ENCODE data around the gene EPAS1. TPM values are rescaled to one million over a fixed set of nuclear protein-coding genes. Genes with fewer than 3 reads are reported as not detected.

Gene EPAS1
- polyA plus RNA-seq (2013, experiment 1 of 2; ENCODE audit: insufficient read length), result 57.6 TPM
- polyA plus RNA-seq (2013, experiment 2 of 2; ENCODE audit: insufficient read length), result 58.3 TPM

DNA sequence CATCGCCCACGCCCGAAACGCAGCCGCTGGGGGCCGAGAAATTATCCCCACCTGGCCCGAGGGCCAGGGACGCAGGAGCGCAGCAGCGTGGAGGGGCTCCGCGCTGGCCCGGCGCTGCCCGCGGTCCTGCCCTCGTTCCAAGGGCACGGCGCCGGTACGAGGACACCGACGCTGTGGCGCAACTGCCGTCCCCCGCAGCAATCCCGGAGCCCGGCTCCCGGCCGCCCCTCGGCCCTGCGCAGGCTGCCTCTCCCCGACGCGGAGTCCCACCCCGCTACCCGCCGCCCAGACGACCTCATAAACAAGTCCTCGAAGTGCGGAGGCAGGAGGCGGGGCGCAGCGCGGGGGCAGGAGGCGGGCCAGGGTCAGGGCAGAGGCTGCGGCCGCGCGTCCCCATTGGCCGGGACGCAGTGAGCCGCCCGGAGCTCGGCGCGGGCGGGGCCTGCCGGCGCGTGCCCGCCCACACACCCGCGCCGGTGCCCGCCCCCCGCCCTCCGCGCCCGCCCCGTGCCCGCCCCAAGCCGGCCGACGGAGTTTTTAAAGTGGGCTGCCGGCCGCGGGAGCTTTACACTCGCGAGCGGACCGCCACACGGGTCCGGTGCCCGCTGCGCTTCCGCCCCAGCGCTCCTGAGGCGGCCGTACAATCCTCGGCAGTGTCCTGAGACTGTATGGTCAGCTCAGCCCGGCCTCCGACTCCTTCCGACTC is at the start of gene EPAS1:
Gene EPAS1, plus strand, starts transcription at position 568 of the 706 bp plus-strand sequence. CDS start 505 bp downstream, outside the sequence.
- peak; percentile 79 for DNase-seq

DNA sequence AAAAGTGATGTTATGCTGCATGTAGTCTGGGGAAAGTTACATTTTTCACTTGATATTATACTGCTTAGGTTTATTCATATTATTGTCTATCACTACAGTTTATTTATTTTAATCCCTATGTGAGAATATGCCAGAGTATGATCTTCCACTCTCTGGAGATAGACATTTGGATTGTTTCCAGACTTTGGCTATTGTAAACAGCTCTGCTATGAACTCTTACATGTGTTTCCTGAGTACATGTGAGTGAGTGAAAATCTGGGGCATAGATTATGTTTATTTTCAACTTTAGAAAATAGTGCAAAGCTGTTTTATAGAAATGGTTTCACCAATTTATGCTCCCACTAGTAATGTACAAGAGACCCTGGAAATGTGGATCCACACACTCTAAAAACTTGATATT is 49.0 kb upstream of the EPAS1 start:
- DNase-seq, result no peak

DNA sequence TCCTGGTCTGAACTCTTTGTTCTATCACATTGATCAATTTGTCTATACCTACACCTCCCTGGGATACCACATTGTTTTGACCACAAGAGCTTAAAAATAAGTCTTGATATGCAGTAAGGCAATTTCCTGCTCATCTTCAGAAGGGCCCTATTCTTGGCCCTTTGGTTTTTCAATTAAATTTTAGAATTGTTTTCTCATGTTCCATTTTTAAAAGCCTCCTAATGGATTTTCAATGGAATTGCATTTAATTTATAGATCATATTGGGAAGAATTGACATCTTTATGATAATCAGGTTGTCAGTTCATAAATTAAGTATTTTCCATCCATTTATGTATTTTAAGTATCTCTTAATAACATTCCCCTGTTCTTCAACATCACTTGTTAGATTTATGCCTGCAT is 47.6 kb upstream of the EPAS1 start:
- DNase-seq, result no peak

- DNase-seq, result no peak
These were observed 44.1 kb upstream of the EPAS1 start for GRCh38 chr2:46252891-46253659.

DNA sequence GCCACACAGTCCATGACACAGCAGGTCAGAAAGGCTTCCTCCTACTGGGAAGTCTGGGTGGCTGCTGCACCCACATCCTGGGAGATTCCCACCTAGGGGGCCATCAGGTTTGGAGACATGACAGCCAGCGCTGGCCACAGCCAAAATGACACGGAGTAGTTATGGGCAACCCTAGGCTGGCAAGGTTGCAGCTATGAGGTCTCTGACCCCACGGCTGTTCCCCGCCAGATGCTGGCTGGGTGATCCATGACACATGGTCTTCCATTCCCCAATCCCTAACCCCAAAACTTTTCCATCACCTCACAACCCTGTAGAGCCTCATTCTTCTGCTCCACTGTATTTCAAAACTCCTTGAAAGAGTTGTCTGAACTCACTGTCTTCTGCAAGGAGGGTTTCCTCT is 42.7 kb upstream of the EPAS1 start:
- DNase-seq, result no peak

DNA sequence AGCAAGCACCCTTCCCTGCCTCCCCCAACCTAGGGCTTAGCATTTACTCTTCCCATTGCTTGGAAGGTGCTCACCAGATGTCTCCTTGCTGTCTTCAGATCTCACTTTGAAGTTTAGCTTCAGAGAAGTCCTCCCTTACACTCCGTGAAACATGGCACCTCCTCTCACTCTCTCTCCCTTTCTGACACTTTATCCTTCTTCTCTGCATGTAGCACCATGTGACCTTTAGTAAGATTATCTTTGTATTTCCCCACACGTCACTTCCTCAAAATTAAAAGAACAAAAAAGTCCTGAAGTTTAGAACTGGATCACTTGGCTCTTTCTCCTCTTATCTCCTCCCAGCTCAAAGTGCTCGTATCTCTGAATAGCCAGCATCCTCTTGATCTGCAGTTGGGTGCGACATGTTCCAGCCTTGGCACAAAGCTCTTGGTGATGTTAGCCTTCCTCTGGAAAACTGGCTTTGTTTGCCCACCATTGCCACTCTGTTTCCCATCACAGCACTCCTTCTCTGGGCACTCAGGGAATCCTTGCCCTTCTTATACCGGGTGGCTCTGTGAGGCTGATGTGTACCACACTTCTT is 40.6 kb upstream of the EPAS1 start:
- DNase-seq, result no peak

DNA sequence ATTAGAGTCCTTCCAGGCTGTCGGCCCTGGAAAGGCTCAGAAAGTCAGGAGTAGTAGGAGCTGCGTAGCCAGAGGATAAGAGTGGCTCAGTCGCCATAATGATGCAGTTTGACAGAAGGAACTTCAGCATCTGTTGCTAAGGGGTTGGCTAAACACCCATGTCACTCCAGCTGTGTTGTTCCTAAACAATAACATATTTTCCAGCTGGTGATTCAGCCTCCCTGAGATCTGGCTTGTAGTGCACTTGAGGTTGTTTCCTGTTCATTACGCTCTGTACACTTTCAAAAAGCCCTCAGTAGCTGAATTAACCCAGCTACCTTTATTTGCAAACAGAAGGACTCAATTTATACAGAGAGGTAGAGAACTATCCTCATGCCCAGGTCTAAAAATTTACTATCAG is 39.7 kb upstream of the EPAS1 start:
- DNase-seq, result peak; percentile 25

DNA sequence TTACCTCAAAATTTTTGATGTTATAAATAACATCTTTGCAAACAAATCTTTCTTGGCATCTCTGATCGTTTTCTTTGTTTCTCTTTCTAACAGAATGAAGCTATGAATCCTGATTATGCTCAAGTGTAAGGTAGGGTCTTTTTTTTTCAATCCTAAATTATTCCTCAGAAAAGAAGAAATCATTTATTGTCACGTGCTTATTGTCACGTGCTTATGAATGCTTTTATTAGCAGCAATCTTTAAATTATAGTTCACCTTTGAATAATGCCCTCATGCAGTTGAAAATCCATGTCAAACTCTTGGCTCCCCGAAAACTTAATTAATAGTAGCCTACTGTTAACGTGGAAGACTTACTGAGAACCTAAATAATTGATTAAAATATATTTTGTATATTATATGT is 39.2 kb upstream of the EPAS1 start:
- no peak for DNase-seq

DNA sequence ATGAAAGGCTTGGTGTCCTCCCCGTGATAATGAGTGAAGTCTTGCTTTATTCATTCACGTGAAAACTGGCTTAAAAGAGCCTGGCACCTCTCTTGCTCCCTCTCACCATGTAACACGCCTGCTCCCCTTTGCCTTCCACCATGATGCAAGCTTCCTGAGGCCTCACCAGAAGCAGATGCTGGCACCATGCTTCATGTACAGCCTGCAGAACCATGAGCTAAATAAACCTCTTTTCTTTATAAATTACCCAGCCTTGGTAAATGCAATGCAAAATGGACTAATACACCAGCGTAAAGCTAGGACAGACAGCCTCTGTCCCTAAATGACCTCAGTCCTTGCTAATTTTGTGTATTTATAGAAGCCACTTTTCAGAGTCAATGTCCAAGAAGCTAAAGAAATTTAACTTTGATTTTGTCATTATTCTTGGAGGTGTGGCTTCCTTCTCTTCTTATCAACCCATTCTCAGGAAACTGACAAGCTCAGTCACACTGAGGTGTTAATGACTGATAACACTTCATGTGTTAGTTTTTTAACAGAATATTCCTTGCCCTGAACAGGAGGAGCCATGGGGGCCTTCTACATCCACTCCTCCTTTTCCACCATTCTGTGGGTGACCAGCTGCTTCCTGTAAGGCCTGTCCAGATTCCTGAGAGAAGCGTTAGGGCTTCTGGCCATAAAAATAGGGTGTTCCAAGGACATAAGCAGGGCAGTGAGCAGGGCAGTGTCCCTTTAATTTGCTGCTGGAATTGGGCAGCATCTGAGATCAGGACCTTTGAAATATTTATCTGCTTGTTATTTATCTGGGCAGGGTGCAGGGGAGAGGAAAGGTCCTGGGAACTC is 38.0 kb upstream of the EPAS1 start:
- no peak for DNase-seq

- no peak for DNase-seq
These were observed 37.4 kb upstream of the EPAS1 start for GRCh38 chr2:46259777-46260168.

DNA sequence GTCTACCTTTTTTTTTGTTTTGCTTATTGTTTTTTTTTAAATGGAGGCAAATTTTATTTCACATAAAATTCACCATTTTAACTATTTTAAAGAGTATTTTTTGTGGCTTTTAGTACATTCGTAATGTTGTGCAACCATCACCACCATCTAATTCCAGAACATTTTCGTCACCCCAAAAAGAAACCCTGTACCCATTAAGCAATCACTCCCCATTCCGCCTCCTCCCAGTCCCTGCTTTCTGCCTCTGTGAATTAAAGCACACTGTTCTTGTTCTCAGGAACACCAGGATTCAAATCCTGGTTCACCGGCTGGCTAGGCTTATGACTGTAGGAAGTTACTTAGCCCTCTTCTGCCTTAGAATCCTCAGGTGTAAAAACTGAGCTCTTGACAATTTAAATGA is 36.9 kb upstream of the EPAS1 start:
- DNase-seq, result no peak

DNA sequence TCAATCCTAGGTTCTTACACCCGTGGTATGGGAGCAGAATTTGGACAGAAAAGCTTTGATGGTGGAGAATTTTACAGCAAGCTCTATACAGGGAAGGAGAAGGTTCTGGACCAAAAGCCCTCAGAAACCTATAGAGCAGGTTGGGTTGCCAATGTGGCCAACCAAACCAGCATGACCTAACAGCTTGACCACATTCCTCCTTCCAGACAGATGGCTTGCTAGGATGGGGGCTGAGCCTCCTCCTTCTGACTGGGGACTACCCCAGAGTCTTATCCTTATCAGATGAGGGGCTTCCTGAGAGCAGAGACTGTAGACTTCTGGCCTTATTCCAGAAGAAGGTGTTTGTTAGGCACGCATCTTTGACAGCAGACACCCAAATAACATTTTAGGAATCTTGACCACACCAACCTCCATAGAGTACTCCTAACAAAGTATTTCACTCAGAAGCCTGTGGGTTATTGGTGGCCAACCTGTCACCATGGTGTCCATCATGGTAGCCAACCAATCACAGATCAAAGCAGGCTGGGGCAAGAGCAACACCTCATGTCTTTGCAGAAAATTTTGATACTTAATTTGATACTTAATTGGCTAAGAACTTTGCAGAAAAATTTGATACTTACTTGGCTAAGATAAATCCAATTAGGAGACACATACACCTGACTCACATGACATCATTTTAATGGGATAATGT is 34.8 kb upstream of the EPAS1 start:
- DNase-seq, result no peak

DNA sequence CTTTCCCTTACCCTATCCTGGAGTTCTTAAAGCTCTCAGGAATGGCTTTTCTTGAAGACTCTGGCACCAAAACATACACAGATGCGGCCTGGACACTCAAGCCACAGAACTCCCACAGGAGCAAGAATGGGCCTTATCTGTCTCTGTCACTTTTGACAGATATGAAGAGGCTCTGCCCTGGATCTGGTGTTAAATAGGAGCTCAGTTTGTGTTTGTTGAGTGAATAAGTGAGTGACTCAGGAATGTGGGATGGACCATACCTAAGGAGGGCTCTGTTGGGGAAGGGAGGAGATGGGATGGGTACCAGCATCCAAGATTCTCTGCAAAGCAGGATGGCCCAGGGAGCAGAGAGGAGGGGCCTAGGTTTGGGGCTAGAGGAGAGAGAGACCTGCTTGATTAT is 33.9 kb upstream of the EPAS1 start:
- no peak for DNase-seq

- no peak for DNase-seq
These were observed 32.8 kb upstream of the EPAS1 start for GRCh38 chr2:46264447-46264846.

DNA sequence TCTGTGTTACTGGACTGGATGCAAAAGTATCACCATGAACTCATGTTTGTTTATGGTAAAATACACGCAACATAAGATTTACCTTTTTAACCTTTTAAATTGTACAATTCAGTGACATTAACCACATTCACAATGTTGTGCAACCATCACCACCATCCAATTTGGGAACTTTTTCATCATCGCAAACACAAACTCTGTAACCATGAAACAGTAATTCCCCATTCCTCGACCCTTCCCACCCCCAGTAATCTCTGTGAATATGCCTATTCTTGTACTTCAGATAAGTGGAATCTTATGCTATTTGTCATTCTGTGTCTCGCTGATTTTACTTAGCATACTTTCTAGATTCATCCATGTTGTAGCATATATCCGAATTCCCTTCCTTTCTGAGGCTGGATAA is 31.1 kb upstream of the EPAS1 start:
- no peak for DNase-seq

GRCh38 chr2:46267616-46268015 is 29.6 kb upstream of the EPAS1 start:
- DNase-seq, result no peak

DNA sequence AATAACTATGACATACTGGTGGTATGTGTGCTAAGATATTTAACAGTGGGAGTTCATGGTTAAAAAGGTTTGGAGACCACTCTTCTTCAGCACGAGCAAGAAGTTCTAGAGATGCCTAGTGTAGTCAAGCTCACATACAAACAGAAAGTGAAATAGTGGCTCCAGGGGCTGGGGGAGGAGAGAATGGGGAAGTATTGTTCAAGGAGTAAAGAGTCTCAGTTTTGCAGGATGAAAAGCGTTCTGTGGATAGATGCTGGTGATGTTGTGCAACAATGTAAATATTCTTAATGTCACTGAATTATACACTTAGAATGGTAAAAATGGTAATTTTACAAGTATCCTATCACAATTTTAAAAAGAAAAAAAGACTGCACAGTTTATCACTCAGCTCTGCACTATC is 29.0 kb upstream of the EPAS1 start:
- no peak for DNase-seq

- peak; percentile 75 for DNase-seq
These were observed 28.2 kb upstream of the EPAS1 start for GRCh38 chr2:46269001-46269400.

GRCh38 chr2:46269544-46270273 is 27.5 kb upstream of the EPAS1 start:
- peak; percentile 24 for DNase-seq

DNA sequence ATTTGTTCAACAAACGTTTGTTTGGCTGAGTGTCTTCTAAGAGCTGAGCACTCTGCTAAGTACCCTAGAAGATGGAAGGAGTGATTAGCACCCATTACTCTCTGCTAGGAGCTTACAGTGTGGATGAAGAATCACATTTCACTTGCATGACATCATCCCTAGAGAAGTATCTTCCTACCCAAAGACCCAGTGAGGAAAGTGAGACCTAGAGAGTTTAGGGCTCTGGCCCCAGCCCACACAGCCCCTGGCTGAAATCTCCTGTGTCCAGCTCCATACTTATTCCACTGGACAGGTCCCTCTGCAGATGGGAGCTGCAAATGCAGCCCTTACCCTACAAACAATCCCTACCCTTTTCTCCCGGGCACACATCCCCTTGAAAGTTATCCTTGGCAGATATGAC is 26.8 kb upstream of the EPAS1 start:
- peak; percentile 31 for DNase-seq

DNA sequence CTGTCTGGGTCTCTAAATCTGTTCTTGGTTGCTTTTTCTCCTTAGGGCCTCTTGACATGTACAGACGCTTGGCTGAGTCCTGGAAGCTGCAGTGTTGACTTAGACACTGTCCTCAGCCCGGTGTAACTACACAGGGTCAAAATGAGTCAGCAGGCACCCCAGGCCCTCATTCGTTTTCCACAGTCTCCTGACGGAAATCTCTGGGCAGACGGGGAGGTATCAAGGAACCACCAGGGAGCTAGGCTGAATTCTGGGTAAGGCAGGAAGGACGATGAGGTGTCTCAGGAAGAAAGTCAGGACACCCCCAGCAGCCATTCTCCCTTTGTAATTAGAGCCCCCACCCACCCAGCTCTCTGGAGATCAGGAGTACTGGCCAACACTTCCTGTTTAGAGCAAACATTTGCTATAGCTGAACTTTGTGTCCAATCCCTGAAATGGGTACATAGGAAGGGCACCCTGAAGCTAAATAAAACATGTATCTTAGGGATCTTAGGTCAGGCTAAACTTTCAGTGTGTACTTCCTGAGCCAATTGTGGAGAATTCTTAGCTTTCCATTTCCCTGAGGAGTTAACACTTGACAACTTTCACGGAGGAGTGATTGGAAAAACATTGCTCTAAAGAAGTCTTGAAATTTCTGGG is 23.9 kb upstream of the EPAS1 start:
- DNase-seq, result no peak

Measured in fibroblast of skin of abdomen (primary cell).